SKM-1 (cell line): ENCODE measurements around the gene VCAN.

Experiments
- DNase-seq: peaks from one replicate; lab custom pipeline; 2025; ENCODE audit not compliant: unreplicated experiment; lab: John Stamatoyannopoulos, UW

Gene VCAN

DNA sequence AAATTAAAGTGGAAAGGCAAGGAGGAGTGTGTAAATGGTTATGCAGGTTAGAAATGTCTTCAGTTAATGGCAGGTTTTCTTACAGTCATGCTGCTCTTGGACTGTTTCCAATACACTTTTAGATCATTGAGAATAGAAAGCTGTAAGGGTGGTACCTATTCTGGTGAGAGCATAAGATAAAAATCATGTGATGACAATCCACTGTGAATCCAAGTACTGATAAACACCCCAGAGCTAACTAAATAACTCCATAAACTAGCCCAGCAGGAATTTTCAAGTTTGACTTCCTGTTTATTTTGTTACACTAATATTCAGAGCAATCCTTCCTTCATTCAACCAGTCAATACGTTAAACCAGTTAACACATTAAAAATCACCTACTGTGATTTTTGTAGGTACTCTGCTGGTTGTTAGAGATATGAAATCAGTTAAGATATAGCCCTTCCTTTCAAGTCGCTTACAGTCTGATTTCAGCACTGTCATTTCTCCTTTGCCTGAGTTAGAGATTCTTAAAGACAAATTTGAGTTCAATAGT is 22.6 kb downstream of the VCAN start:
- DNase-seq = no peak

DNA sequence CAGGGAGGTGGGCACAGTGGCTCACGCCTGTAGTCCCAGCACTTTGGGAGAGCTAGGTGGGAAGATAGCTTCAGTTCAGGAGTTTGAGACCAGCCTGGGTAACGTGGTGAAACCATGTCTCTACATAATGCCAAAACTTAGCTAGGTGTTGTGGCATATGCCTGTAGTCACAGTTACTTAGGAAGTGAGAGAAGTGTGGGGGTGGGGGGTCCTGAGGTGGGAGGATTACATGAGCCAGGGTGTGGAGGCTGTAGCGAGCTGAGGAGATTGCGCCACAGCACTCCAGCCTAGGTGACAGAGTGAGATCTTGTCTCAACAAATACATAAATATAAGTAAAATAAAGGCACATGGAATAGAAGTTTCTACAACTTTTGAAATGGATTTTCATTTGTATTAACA is 23.1 kb downstream of the VCAN start:
- DNase-seq = no peak

DNA sequence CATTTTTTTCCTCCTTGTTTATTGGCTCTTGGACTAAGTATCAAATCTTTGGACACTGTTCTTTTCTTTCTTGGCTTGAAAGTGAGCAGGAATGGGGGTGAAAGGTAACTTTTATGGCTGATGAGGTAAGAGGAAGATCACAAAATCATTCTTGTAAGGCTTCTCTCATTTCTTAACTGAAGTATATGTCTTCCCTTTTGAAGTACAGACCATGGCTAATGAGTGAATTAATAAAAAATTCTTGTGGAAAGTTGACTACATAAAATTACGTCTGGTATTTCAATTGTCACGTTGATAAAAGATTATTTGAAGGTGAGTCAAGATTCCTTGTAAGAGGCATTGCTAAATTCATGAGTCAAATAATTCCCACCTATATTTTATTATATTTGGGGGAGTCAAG is 25.1 kb downstream of the VCAN start:
- DNase-seq = no peak

DNA sequence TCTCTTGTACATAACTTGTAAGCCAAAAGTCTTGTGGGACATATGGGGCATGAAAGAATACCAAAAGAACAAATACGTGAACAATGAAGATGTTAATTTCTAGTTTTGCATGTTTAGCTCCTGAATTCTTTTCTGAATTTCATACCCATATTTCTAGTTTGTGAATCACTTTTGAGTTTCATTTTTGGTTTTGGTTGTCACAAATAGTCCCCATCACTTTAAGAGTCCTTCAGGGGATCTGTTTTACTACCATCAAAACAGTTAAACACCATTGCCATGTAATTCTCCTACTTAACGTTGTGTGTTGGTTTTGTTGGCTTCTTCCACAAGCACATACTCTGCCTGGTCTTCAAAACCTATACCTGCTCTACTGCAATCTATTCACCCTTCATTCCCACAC is 27.0 kb downstream of the VCAN start:
- DNase-seq = no peak

DNA sequence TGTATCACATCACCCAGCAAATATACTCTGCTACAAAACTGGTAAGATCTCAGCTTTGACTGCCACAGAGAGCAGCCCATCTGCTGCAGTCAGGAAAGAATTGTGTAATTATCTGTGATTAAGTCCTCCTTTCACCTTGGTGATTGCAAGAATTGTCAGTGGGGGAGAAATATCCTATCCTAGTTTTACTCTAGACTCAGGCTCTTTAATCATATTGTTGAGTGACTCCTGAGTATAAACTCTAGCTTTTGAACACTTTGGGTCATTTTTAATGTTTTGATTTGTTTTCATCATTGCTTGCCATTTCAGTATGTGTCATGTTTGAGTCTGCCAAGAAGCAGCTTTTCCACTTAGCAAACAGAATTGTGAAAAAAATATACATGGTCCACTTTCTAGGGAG is 32.1 kb downstream of the VCAN start:
- no peak for DNase-seq

DNA sequence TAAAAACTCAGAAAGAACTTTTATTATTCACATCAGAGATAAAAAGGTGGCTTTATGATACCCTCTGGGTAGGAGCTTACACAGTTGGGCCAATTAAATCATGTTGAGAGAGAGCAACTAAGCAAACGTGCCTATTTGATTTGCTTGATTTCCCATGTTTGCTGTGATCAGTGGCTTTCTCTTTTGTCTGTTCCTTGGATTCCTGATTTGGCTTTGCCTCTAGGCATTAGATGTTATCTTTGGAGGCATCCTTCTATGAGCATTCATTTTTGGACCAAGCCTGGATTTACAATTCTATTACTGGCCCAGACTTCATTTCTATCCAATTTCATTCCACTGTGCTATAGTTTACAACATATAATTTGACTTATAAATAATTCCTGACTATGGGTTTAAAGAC is 35.9 kb downstream of the VCAN start:
- DNase-seq = no peak

DNA sequence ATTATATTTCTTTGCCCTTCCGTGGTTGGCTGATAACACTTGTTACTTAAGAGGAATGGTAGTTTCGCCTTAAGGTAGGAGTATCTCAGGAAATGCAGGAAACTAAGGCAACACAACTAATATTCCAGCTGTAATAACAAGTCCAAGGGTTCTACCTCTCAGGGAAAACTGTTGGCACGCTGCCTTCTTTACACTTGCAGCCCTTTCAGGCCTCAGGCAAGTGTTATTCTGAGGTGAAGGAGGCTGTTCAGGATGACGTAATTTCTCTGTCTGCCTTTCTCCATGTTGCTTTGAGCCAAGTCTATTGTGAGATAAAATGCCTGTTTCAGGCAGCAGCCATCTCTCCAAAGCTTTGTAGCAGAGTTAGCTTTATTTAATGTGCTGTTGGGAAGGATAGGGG is 38.0 kb downstream of the VCAN start:
- no peak for DNase-seq

DNA sequence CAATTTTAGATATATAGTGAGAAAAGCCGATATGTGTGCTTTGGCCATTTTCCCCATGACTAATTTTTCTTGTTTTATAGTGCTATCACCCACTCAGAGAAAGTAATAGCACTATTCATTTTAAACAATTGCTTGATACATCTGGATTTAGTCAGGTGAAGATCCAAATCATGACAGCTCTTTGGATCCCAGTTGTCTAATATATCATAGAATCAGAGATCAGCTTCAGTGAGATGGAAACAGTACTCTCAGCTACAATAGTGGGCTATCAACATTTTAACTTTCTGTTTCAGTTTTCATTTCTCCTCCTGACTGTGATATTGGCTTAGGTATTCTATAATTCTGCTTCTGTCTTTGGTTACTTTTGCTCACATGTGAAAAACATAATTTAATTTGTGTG is 38.7 kb downstream of the VCAN start:
- DNase-seq = no peak

DNA sequence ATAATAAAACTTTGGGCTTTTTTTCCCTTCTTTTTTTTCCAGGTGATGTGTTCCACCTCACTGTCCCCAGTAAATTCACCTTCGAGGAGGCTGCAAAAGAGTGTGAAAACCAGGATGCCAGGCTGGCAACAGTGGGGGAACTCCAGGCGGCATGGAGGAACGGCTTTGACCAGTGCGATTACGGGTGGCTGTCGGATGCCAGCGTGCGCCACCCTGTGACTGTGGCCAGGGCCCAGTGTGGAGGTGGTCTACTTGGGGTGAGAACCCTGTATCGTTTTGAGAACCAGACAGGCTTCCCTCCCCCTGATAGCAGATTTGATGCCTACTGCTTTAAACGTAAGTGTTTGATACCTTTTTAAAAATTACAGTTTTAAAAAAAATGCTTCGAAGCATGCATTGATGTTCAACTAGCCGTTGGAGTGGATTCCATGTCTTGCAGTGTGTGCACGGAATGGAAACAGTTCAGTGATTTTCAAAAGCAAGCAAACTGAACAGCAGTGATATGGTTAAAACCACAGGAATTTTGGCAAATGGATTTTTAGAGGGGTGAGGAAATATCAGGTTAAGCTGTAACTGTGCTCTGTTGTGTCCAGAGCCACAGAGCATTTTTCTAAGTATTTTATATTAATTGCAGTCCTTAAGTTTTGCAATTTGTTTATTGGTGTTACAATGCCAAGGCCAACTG is 40.7 kb downstream of the VCAN start:
- DNase-seq = no peak

DNA sequence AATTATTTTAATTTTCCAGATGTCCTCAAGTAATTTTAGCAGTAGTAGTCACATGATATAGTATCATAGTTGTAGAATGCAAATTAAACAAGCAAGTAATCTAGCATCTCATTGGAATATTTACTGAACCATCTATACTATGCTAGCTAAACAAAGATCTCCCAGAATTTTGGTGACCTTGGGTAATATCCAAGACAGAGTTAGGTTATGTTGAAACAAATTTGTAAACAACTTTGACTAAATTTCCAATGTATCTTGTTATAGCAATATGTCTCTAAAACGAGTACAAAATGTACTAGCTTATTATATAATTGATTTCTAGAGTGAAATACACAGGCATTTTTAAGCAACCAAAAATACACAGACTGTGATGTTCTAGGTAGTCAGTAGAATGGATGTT is 41.5 kb downstream of the VCAN start:
- DNase-seq = no peak

DNA sequence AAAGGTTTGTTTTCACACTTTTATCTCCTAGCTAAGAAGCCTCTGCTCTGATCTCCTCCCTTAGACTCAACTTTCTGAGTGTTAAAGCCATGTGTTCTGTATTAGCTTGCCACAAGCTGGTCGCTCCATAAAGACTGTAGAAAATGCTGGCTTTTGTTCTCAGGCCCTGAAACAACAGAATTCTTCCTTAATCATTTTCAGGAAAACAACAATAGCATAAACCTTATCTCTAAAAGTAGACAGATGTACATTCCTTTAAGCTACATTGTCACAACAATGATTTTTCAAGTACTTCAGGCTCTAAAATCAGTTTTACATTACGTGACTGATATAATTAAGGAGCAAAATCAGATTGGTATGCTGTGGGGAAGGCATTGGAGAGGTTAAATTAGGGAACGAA is 41.9 kb downstream of the VCAN start:
- DNase-seq = no peak

DNA sequence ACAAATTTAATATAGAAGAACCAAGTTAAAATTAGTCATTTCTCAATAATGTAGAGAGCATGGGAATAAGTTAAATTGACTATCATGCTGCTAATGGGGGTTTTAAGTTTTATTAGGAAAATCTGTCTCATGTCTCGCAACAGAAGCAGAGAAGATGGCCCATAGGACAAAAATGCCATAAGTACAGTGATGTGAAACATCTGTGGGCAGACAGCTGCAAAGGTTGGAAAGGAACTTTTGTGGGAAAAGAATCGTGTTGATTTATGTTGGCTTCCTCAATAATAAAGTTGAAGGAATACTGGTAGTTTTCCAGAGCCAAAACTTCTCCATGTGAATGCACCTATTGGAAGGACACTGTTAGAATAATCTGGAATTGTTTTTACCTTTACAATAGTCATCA is 44.8 kb downstream of the VCAN start:
- no peak for DNase-seq

DNA sequence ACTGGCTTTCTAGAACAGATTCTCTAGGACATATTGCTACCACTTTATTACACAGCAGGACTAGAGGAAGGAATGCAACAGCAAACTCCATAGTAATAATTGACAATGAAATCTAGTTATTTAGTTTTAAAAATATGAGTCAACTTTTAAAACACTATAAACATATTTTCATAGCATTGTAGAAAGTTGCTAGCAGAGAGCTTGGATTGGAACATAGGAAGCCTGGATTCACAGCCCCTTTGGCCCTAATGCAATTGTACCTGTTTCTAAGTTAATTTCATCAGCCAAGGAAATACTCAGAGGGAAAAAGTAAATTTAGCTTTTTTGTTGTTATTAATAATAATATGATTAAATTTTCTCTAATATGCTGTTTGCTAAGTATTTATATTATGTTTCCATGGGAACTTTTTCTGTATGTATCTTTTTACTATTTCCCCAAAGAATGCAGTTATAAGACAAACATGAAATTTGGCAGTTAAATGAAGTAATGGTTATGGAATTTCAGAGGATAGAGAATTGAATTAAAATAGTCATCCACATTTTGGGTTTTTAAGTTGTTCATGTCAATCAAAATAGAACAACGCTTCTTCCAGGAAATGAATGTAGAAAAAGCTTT is 45.6 kb downstream of the VCAN start:
- no peak for DNase-seq

DNA sequence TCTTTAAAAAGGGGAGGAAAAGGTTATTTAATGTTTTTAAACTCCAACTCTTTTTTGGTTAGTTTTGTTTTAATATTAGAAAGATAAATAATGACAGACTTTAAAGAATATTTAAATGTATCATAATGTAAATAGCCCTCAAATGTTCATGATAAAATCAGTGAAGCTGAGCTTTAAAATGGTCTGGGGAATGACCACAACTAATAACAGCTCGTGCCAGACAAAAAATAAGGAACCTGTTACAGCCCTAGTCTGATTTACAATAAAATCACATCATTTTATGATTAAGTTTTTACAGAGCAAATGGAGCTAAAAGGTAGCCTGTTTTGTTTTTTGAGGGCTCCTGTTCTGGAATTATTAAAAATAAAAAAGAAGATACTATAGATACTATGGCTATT is 46.1 kb downstream of the VCAN start:
- no peak for DNase-seq

DNA sequence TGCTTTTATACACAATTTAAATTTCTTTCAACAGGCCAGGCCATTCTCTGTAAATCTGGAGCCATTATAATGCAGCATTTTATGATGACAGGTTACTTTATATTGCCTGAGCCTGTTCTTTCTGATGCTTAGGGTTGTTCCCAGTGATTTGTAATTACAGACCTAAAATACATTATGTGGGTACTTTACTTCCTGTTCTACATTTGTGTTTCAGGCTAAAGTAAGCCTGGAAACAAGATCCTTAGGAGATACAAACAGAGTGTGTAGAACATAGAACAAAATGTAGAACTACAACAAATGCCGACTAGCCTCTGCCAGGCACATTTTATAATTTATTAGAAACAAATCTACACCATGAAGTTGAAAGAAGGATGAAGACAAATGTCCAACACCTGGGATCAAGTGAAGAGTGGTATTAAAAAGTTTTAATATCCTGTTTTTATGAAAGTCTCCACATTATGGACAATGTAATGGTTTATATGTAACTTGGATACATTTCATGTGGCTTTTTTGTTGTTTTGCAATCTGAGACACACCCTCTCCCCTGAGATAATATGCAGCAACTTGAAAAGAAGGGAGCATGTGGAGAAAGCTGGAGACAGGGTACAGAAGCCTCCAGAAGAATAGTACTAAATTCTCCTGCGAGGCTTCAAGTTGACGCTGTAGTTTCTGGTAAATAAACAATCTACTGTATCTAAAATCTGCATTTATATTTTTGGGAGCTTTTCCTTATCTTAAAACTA is 46.9 kb downstream of the VCAN start:
- no peak for DNase-seq

DNA sequence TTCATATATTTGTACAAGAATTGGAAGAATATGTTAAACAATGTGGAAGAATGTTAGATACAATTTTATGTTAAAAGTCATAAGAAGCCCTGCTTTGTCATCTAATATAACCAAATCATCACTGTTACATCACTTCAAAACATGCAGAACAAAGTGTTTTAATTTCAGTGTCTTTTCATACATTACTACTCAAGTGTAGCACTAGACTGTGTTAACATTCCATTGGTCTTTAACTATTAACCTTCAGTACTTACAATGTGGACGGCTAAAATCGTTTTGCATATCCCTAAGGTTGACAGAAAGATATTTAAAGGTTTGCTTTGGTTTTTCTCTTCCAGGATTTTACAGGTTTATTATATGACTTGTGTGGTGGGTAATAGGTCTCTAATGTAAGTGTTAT is 50.9 kb downstream of the VCAN start:
- no peak for DNase-seq

DNA sequence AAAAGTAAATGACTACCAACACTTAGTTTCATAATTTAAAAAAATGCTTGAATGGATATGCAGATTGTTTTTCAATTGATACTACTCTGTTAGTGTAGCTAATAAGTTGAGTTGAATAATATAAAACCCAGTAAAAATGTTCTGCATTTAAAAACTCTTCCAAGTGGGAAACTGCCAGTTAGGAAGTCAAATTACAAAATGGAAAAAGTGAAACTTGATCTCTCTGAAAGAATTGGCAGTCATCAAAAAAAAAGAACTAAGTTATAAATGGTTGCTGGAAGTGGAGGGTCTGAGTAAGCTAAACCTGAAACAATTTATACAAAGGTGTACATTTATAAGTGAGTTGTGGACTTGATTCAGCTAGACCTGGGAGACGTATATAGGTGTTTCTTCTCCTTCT is 52.4 kb downstream of the VCAN start:
- DNase-seq = no peak

DNA sequence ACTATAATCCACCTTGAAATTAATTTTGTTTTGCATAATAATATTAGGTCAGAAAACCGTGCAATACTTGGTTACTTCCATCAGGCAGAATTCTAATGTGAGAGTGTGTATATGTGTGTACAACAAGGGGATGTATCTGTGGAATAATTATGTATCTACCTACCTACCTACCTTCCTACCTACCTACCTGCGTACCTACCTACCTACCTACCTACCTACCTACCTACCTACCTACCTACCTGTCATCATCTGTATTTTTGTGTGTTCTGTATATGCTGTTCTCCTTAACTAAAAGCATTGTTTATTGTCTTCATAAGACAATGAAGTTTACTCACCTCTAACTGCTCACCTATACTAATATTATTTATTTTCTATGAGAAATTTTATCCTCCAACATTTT is 52.8 kb downstream of the VCAN start:
- DNase-seq = no peak

DNA sequence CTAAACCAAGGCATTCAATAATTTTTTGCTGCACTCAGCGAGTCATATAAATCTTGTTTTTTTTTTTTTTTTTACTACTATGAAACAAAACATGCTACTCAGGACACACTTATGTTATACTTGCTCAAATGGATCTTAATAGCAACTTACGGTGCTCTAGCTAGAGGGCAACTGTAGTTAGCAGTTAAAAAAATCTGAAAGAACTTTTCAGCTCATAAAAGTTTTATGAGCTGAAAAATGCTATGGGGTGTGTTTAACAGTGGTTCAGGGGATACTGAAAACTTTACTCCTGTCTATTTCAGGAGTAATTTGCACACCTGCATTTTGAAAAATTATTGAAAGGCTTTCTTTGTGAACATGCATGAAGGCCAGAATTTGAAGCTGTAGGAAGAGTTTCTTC is 53.4 kb downstream of the VCAN start:
- DNase-seq = no peak

DNA sequence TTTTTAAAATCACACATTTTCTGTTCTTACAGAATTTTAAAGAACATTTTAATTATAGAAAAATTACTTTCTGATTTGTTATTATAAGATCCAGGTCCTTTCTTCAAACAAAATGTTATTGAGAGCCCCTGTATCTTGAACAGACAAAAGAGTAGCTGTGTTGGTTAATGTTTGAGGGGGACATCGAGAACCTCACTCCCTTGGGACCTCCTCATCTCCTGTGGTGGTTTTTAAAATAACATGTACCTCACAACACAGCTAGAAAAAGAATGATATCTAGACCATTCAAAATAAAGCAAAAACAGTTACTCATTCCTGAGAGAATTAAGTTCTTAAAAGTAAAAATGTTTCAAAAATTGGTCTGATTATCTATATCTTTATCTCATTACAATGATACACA is 54.7 kb downstream of the VCAN start:
- DNase-seq = no peak

DNA sequence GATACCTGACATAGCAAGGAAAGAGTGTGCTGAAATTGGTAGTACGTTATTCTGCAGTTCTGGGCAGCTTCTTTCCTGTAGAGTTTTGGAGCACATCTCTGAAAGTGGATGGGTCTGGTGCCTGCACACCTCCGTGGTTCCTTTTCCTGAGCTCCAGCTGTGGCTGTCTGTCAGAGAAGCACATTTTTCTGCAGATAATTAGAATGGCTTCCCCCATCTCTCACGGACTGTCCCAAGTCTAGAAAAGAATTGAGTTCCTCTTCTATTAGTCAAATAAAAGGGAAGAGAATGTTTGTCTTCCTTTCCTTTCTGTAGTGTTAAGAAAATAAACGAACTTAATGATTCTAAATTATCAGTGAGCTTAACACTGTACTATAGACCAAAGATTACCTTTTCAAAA is 55.7 kb downstream of the VCAN start:
- no peak for DNase-seq

DNA sequence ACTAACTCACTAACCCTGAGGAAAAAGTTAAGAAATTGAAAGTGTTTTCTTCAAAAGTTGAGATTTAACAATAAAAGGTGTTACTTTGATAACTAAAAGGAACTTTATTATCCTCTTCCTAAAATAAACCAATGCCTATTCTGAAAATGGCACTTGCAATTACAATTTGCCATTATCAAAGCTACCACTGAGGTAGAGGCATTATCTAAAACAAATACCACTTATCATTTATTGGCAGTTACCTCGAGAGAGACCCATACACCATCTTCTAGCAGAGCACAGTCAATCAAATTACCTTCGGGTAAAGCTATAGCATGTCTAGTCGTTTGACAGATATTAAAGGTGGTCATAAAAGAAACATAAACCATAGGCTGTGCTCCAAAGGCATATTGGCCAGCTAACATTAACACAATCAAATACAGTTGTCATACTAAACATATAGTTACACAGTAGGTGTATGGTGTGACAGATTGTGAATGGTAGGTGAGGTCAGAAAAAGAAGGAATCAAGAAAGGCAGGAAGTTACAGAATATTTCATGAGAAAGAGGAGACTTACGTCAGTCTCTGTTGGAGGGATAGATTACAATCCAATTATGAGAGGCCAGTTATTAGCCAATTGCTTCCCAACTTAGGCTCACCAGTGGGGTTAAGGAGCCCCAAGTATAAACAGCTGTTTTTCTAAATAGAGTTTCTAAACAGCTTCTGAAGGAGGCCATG is 56.3 kb downstream of the VCAN start:
- DNase-seq = no peak
